ENCODE results near the gene LIX1L. TPM values are rescaled to one million over a fixed set of nuclear protein-coding genes. Genes with fewer than 3 reads are reported as not detected.

Gene LIX1L
- total and polyA plus RNA-seq, 2 experiments from 2014 or later = 39.2 to 46.4 TPM

DNA sequence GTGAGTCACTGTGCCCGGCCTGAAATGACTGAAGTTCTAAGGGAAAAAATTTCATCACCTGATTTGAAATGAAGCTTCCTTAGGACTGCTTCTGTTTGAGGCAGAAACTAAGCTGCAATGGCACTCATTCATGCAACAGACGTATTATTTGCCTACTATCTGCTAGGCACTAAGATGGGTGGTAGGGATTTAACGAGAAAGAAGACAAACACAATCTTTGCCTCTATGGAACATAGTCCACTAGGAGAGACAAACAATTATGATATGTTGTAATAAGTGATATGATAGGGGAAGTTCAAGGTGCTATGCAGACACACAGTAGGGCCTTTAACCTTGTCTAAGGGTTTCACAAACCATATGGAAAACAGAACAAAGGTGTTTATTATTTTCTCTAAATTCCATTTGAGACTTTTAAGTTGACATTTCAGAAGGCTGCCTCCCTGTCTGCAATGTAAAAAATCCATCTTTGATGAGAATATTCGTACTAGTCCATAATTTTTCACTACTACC is 11.3 kb downstream of the LIX1L start:
- H3K27ac ChIP-seq = no peak overlapping the region
- peaks cover 13% of the 10 kb centered on the region for H3K36me3 ChIP-seq
- TF ChIP-seq, protein P1, sequence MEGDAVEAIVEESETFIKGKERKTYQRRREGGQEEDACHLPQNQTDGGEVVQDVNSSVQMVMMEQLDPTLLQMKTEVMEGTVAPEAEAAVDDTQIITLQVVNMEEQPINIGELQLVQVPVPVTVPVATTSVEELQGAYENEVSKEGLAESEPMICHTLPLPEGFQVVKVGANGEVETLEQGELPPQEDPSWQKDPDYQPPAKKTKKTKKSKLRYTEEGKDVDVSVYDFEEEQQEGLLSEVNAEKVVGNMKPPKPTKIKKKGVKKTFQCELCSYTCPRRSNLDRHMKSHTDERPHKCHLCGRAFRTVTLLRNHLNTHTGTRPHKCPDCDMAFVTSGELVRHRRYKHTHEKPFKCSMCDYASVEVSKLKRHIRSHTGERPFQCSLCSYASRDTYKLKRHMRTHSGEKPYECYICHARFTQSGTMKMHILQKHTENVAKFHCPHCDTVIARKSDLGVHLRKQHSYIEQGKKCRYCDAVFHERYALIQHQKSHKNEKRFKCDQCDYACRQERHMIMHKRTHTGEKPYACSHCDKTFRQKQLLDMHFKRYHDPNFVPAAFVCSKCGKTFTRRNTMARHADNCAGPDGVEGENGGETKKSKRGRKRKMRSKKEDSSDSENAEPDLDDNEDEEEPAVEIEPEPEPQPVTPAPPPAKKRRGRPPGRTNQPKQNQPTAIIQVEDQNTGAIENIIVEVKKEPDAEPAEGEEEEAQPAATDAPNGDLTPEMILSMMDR (IDR thresholded peaks at IDR 0.05; ENCODE audit: low read depth, low read length) = no peak

DNA sequence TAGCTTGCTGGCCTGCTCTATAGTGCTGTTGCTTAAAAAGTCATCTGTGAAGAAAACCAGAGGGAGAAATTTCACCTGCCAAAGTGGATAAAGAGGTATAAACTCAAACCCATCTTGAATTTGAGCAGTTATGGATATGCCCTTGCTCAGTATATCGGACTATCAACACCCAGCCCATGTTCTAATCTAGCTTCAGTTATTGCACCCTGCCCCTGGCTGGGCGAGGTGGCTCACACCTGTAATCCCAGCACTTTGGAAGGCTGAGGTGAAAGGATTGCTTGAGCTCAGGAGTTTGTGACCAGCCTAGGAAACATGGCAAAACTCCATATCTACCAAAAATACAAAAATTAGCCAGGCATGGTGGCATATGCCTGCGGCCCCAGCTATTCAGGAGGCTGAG is 13.3 kb downstream of the LIX1L start:
- TF ChIP-seq, protein P1 (IDR thresholded peaks at IDR 0.05; ENCODE audit: low read depth, low read length) = no peak
- H3K36me3 ChIP-seq = peaks cover 15% of the 10 kb centered on the region
- DNase-seq (ENCODE audit: low read depth in 1 of 2, low spot score in 1 of 2) = no peak
- no peaks in the 10 kb centered on the region for H3K4me1 ChIP-seq (ENCODE audit: low read depth)
- H3K27me3 ChIP-seq = no peaks in the 10 kb centered on the region
- no peak overlapping the region for H3K27ac ChIP-seq
- H3K9me3 ChIP-seq (ENCODE audit: low read depth) = no peaks in the 10 kb centered on the region
- H3K4me3 ChIP-seq = no peak overlapping the region

More for the DNA sequence above, 11.3 kb downstream of the LIX1L start:
- no peaks in the 10 kb centered on the region for H3K27me3 ChIP-seq
- DNase-seq (ENCODE audit: low read depth in 1 of 2, low spot score in 1 of 2) = no peak
- no peaks in the 10 kb centered on the region for H3K9me3 ChIP-seq (ENCODE audit: low read depth)
- no peaks in the 10 kb centered on the region for H3K4me1 ChIP-seq (ENCODE audit: low read depth)
- H3K4me3 ChIP-seq = no peak overlapping the region

DNA sequence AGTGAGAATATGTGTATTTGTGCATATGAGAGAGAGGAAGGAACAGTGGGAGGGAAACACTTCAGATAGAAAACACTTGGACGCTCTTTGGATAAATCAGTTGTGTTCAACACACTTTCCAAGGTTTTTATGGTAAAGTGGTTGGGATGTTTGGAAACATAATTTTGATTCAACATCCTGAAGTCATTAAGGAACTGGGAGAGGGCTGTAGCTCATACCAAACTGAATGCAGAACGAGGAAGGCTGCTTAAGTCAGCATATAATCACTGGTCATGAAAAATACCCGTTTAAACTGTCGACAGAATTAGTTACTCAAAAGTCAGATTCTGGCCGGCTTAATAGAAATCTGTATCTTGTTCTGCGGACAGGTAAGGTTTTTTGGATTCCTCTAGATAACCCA is 14.9 kb downstream of the LIX1L start:
- DNase-seq (ENCODE audit: low read depth in 1 of 2, low spot score in 1 of 2) = no peak
- TF ChIP-seq, protein P1 (IDR thresholded peaks at IDR 0.05; ENCODE audit: low read depth, low read length) = no peak
- no peaks in the 10 kb centered on the region for H3K4me1 ChIP-seq (ENCODE audit: low read depth)
- H3K36me3 ChIP-seq = peaks cover 15% of the 10 kb centered on the region
- no peak overlapping the region for H3K4me3 ChIP-seq
- no peak overlapping the region for H3K27ac ChIP-seq
- H3K9me3 ChIP-seq (ENCODE audit: low read depth) = no peaks in the 10 kb centered on the region
- no peaks in the 10 kb centered on the region for H3K27me3 ChIP-seq

DNA sequence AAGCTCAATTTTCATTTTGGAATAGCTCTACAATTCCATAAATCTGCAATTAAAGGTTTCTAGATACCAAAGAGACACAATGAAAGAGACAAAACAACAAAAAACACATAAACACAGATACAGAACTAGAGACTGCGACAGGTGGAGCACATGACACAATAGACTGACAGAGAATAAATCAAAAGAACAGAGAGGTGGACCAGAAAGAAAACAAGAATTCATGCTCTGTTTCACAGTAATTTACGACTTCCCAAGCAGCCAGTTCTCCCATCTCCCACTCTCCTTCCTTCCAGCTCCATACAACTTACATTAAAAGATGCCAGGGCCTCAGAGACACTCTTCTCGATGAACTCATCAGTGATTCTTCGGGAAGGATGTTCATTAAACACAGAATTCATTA is 15.4 kb downstream of the LIX1L start:
- TF ChIP-seq, protein P1 (IDR thresholded peaks at IDR 0.05; ENCODE audit: low read depth, low read length) = no peak
- no peak overlapping the region for H3K27ac ChIP-seq
- no peak overlapping the region for H3K4me3 ChIP-seq
- DNase-seq (ENCODE audit: low read depth in 1 of 2, low spot score in 1 of 2) = no peak
- H3K4me1 ChIP-seq (ENCODE audit: low read depth) = no peaks in the 10 kb centered on the region
- H3K27me3 ChIP-seq = no peaks in the 10 kb centered on the region
- peaks cover 18% of the 10 kb centered on the region for H3K36me3 ChIP-seq
- H3K9me3 ChIP-seq (ENCODE audit: low read depth) = no peaks in the 10 kb centered on the region

DNA sequence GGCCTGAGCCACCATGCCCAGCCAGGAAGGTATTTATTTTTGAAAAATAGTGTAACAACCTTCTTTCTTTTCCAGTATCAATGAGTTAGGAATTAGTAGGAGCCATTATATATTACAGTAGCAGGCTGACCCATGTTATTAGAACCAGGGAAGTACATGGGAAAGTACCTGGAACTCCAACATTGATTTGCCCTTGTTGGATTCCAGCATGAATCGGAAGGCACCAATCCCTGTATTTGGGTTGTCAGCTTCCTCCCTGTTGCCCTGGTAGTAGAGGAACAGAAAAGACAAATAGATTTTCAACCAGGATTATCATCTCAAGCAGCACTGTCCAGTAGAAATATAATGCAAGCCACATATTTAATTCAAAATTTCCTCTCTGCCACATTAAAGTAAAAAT is 20.4 kb downstream of the LIX1L start:
- DNase-seq (ENCODE audit: low read depth in 1 of 2, low spot score in 1 of 2) = no peak
- TF ChIP-seq, protein P1 (IDR thresholded peaks at IDR 0.05; ENCODE audit: low read depth, low read length) = no peak
- Histone ChIP-seq H3K36me3 (peaks cover 32% of the 10 kb centered on the region), H3K4me3 (no peak overlapping the region), H3K27ac (no peak overlapping the region), H3K27me3 (no peaks in the 10 kb centered on the region), H3K4me1 (ENCODE audit: low read depth) (peaks cover 1% of the 10 kb centered on the region), H3K9me3 (ENCODE audit: low read depth) (no peaks in the 10 kb centered on the region)

Measured in cardiac muscle cell (in vitro differentiated cells and primary cell).